Fibroblast of lung (primary cell): ENCODE measurements around the gene PPP2R1A. TPM values are rescaled to one million over a fixed set of nuclear protein-coding genes. Genes with fewer than 3 reads are reported as not detected.
A peak's percentile ranks its signal among the peaks of the same experiment; 100 is the strongest.

Source experiments
- DNase-seq, 2 donors: peaks; one replicate each; pipeline versions ENCODE4 v3.0.0 to v3.0.0-alpha.2; 2010; ENCODE audit warnings: low read depth in 2 of 2
- H2AFZ ChIP-seq: 2 replicates; pipeline ENCODE4 v1.5.1; 2012; ENCODE audit warnings: low read length, control low read depth, inconsistent platforms
- H3K27ac ChIP-seq: 2 replicates; pipeline ENCODE4 v1.5.1; 2011; ENCODE audit warnings: low read length, control low read depth; ENCODE audit not compliant: insufficient read depth
- H3K27me3 ChIP-seq: 2 replicates; pipeline ENCODE4 v1.5.1; 2011; ENCODE audit warnings: mild to moderate bottlenecking, low read length; ENCODE audit not compliant: control insufficient read depth, insufficient read depth
- H3K36me3 ChIP-seq: 2 replicates; pipeline ENCODE4 v1.5.1; 2011; ENCODE audit warnings: low read length; ENCODE audit not compliant: control insufficient read depth, insufficient read depth
- H3K4me1 ChIP-seq: 2 replicates; pipeline ENCODE4 v1.5.1; 2011; ENCODE audit warnings: low read length; ENCODE audit not compliant: control insufficient read depth, insufficient read depth; ENCODE audit errors: extremely low read depth
- H3K4me2 ChIP-seq: 2 replicates; pipeline ENCODE4 v1.5.1; 2011; ENCODE audit warnings: low read length, control low read depth; ENCODE audit not compliant: insufficient read depth; ENCODE audit errors: extremely low read depth
- H3K4me3 ChIP-seq, 4 experiments: fragments of 200-600 bp in 1 of 4; sonication (generic) in 1 of 4; replicated peaks in 1 of 4; 2 replicates each; pipeline ENCODE4 v1.5.1; 2011 to 2016; ENCODE audit warnings: low read length in 4 of 4, low read depth in 3 of 4, mild to moderate bottlenecking in 3 of 4, control low read depth in 2 of 4, inconsistent platforms in 1 of 4, mixed read lengths in 1 of 4; ENCODE audit not compliant: insufficient read depth in 1 of 4; ENCODE audit errors: control extremely low read depth in 1 of 4
- H3K79me2 ChIP-seq: 2 replicates; pipeline ENCODE4 v1.5.1; 2012; ENCODE audit warnings: mild to moderate bottlenecking, low read length, inconsistent platforms; ENCODE audit not compliant: control insufficient read depth, insufficient read depth
- H3K9ac ChIP-seq: 2 replicates; pipeline ENCODE4 v1.5.1; 2011; ENCODE audit warnings: mild to moderate bottlenecking, low read length, control low read depth; ENCODE audit not compliant: insufficient read depth
- H3K9me3 ChIP-seq: 2 replicates; pipeline ENCODE4 v1.5.1; 2012; ENCODE audit warnings: low read depth, low read length; ENCODE audit not compliant: control insufficient read depth, insufficient read depth
- H4K20me1 ChIP-seq: 2 replicates; pipeline ENCODE4 v1.5.1; 2011; ENCODE audit warnings: low read length; ENCODE audit not compliant: control insufficient read depth, insufficient read depth; ENCODE audit errors: extremely low read depth
- EZH2 ChIP-seq: IDR thresholded peaks from 2 replicates; pipeline ENCODE4 v1.5.1; 2012; ENCODE audit warnings: low read length, control low read depth, mild to moderate bottlenecking; ENCODE audit errors: missing control alignments
- polyA plus RNA-seq, 2 donors: library from polyadenylated mRNA; depleted of rRNA in 1 of 2; stranded (reverse) in 1 of 2; unstranded in 1 of 2; fragments of >200 nt; gene quantifications; 2 replicates each; pipeline ENCODE4 v1.2.1, GENCODE V29; 2011 to 2012; ENCODE audit warnings: missing spikeins in 1 of 2
- total RNA-seq: library from RNA; depleted of rRNA; stranded (reverse); fragments of >200 nt; gene quantifications from 2 replicates; pipeline ENCODE4 v1.2.1, GENCODE V29; 2014
- TF ChIP-seq, protein P1 (sequence below), 2 donors: IDR thresholded peaks in 1 of 2; conservative IDR thresholded peaks in 1 of 2; 1 replicate in 1 of 2; 2 replicates in 1 of 2; pipeline ENCODE4 v1.5.1; 2011 to 2012; ENCODE audit warnings: low read length in 2 of 2, control low read depth in 1 of 2, inconsistent platforms in 1 of 2, low read depth in 1 of 2, mild to moderate bottlenecking in 1 of 2

The PPP2R1A gene
- total and polyA plus RNA-seq, 2 donors (not counting 1 experiment from before 2014, with no cell fraction given) = 115 to 171 TPM

GRCh38 chr19:52170863-52171320, 19.0 kb upstream of the PPP2R1A start:
- Histone ChIP-seq H3K4me2 (peak overlapping the region; percentile 18), H3K79me2 (no peaks in the 10 kb centered on the region), H3K27ac (peak overlapping the region; percentile 60), H3K9me3 (no peaks in the 10 kb centered on the region), H3K4me3 (peak overlapping the region; percentile 68 to 99 (median 93)), H4K20me1 (no peaks in the 10 kb centered on the region), H3K36me3 (no peaks in the 10 kb centered on the region), H3K9ac (peak overlapping the region; percentile 30), H2AFZ (peak overlapping the region; percentile 94), H3K4me1 (peaks cover 2% of the 10 kb centered on the region), H3K27me3 (no peaks in the 10 kb centered on the region)
- no peak for DNase-seq
- no peak for TF ChIP-seq EZH2
- TF ChIP-seq, protein P1, sequence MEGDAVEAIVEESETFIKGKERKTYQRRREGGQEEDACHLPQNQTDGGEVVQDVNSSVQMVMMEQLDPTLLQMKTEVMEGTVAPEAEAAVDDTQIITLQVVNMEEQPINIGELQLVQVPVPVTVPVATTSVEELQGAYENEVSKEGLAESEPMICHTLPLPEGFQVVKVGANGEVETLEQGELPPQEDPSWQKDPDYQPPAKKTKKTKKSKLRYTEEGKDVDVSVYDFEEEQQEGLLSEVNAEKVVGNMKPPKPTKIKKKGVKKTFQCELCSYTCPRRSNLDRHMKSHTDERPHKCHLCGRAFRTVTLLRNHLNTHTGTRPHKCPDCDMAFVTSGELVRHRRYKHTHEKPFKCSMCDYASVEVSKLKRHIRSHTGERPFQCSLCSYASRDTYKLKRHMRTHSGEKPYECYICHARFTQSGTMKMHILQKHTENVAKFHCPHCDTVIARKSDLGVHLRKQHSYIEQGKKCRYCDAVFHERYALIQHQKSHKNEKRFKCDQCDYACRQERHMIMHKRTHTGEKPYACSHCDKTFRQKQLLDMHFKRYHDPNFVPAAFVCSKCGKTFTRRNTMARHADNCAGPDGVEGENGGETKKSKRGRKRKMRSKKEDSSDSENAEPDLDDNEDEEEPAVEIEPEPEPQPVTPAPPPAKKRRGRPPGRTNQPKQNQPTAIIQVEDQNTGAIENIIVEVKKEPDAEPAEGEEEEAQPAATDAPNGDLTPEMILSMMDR (conservative IDR thresholded peaks at IDR 0.05 in 1 of 2, IDR thresholded peaks at IDR 0.05 in 1 of 2; ENCODE audit: low read depth in 1 of 2, low read length in 2 of 2) = no peak

DNA sequence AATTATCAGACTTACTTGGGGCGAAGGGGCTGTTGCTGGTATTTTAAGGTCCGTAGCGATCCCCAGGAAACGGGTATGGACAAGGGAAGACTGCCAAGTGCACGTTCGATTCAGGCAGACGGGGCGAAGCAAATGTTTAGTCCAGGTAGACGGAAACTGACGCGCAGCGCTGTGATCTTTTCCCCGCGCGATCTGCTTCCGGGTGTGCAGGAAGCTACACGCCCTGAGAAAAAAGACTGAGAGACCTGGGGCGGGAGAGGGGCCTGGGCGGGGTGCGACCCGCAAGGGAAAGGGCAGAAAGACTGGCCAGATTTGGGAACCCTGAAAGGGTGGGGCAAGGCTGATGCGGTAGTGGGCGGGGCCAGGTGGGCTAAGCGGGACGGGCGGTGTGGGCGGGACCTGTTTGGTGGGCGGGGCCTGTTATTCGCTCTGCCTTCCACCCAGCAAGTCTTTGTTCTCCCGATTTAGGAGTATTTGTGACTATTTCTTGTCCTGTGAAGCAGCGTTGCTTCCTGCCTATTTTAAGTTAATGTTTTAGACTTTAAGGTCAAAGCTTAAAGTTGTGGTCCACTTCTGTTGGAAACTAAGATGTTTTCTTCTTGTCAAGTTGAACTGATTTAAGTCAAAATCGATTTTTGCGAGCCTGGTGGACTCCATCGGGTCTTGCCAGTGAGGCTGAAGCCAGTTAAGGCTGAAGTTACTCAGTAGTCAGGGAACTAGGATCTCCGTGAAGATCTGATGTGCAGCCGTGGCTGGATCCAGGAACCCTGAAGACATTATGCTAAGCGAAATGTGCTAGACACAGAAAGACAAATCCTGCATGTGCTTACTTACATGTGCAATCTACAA, 18.3 kb upstream of the PPP2R1A start, which contains the start of gene ZNF836:
Gene ZNF836 (minus strand): TSS at position 301 of the 849 bp plus-strand sequence. CDS start 3,549 bp downstream, outside the sequence.
- peak within 1 kb of the TSS; percentile 94 for H2AFZ ChIP-seq
- H3K27me3 ChIP-seq = no peaks in the 10 kb centered on the region
- H3K9ac ChIP-seq = peak within 1 kb of the TSS; percentile 30
- peaks cover 2% of the 10 kb centered on the region for H3K4me1 ChIP-seq
- peak within 1 kb of the TSS; percentile 60 for H3K27ac ChIP-seq
- no peaks in the 10 kb centered on the region for H3K9me3 ChIP-seq
- no peaks in the 10 kb centered on the region for H3K36me3 ChIP-seq
- H3K79me2 ChIP-seq = no peaks in the 10 kb centered on the region
- DNase-seq = peak; percentile 67 to 77
- peak within 1 kb of the TSS; percentile 74 for H3K4me2 ChIP-seq
- H3K4me3 ChIP-seq = peak within 1 kb of the TSS; percentile 68 to 99 (median 93)
- H4K20me1 ChIP-seq = no peaks in the 10 kb centered on the region
- TF ChIP-seq, protein P1 (conservative IDR thresholded peaks at IDR 0.05 in 1 of 2, IDR thresholded peaks at IDR 0.05 in 1 of 2; ENCODE audit: low read depth in 1 of 2, low read length in 2 of 2) = no peak
- TF ChIP-seq EZH2 = no peak

DNA sequence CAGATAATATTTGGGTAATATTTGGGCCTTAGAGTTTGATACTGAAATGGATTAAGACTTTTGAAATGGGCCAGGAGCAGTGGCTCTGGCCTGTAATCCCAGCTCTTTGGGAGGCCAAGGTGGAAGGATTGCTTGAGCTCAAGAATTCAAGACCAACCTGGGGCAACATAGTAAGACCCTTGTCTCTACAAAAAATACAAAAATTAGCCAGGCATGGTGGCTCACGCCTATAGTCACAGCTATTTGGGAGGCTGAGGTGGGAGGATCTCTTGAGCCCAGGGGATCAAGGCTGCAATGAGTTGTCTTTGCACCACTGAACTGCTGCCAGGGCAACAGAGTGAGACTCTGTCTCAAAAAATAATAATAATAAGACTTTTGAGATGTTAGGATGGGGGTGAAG, 17.5 kb upstream of the PPP2R1A start:
- no peak overlapping the region for H3K27ac ChIP-seq
- H3K4me3 ChIP-seq = peak overlapping the region in 2 of 4 experiments; percentile 92 to 99
- peaks cover 2% of the 10 kb centered on the region for H3K4me1 ChIP-seq
- TF ChIP-seq, protein P1 (conservative IDR thresholded peaks at IDR 0.05 in 1 of 2, IDR thresholded peaks at IDR 0.05 in 1 of 2; ENCODE audit: low read depth in 1 of 2, low read length in 2 of 2) = no peak
- TF ChIP-seq EZH2 = no peak
- H2AFZ ChIP-seq = no peak overlapping the region
- no peaks in the 10 kb centered on the region for H3K79me2 ChIP-seq
- DNase-seq = no peak
- no peak overlapping the region for H3K9ac ChIP-seq
- no peaks in the 10 kb centered on the region for H3K36me3 ChIP-seq
- no peaks in the 10 kb centered on the region for H3K27me3 ChIP-seq
- no peaks in the 10 kb centered on the region for H3K9me3 ChIP-seq
- no peaks in the 10 kb centered on the region for H4K20me1 ChIP-seq
- H3K4me2 ChIP-seq = no peak overlapping the region
